ENCODE results near the gene CDH15. TPM values are rescaled to one million over a fixed set of nuclear protein-coding genes. Genes with fewer than 3 reads are reported as not detected.
"Not testable (repeated sequence)": the region's sequence is repeated elsewhere in the genome, so short reads cannot be mapped to it uniquely, and the experiment has no call there.

CDH15 gene
- total and polyA plus RNA-seq, 8 donors: 0.29 to 4.2 (median 0.43) TPM

- no peak for TF ChIP-seq CTCF (IDR thresholded peaks at IDR 0.05)
- no peaks in the 10 kb centered on the region for H3K36me3 ChIP-seq
- ATAC-seq (no peak), DNase-seq (no peak)
- no peak overlapping the region for H3K27ac ChIP-seq
- H3K4me3 ChIP-seq: no peak overlapping the region
- intact Hi-C loops (cut with DNase I): no loop called here
- H3K9me3 ChIP-seq: no peaks in the 10 kb centered on the region
- H3K4me1 ChIP-seq: no peaks in the 10 kb centered on the region
- H3K27me3 ChIP-seq: peaks cover 0 to 66% of the 10 kb centered on the region in 2 donors
Measured at GRCh38 chr16:89161763-89162713, 9.5 kb upstream of the CDH15 start.

DNA sequence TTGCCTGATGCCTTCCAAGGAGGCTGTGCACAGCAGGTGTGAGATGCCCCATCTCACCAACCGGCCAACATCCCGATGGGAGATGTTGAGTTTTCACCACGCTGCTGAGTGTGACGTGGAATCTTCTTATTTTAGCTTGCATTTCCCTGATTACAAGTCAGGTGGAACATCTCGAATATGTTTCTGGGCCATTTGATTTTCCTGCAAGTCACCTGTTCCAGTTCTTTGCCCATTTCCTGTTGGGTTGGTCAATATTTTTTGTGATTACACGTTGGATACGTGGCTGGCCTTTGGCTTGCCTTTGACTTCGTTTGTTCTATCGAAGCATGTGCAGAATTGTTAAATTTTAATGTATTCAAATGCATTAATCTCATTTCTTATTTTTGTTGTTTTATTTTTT, 8.3 kb upstream of the CDH15 start:
- Histone ChIP-seq H3K4me3 (no peak overlapping the region), H3K27ac (no peak overlapping the region), H3K36me3 (no peaks in the 10 kb centered on the region), H3K4me1 (peaks cover 0 to 6% of the 10 kb centered on the region in 2 donors), H3K27me3 (peaks cover 0 to 78% of the 10 kb centered on the region in 2 donors), H3K9me3 (no peaks in the 10 kb centered on the region)
- DNase-seq: no peak
- TF ChIP-seq CTCF (IDR thresholded peaks at IDR 0.05): no peak
- ATAC-seq: no peak
- intact Hi-C loops (cut with DNase I): no loop called here

GRCh38 chr16:89164436-89164835, 7.1 kb upstream of the CDH15 start:
- Histone ChIP-seq H3K4me3 (no peak overlapping the region), H3K36me3 (no peaks in the 10 kb centered on the region), H3K4me1 (peaks cover 0 to 6% of the 10 kb centered on the region in 2 donors), H3K27ac (no peak overlapping the region), H3K27me3 (peaks cover 0 to 83% of the 10 kb centered on the region in 2 donors), H3K9me3 (no peaks in the 10 kb centered on the region)
- no peak for TF ChIP-seq CTCF (IDR thresholded peaks at IDR 0.05)
- DNase-seq (no peak), ATAC-seq (no peak)
- intact Hi-C loops (cut with DNase I): no loop called here

GRCh38 chr16:89164847-89165680, 6.5 kb upstream of the CDH15 start:
- TF ChIP-seq CTCF (IDR thresholded peaks at IDR 0.05): no peak
- peaks cover 0 to 6% of the 10 kb centered on the region in 2 donors for H3K4me1 ChIP-seq
- ATAC-seq (no peak), DNase-seq (no peak)
- H3K4me3 ChIP-seq: no peak overlapping the region
- no peak overlapping the region for H3K27ac ChIP-seq
- peaks cover 0 to 83% of the 10 kb centered on the region in 2 donors for H3K27me3 ChIP-seq
- H3K9me3 ChIP-seq: no peaks in the 10 kb centered on the region
- no peaks in the 10 kb centered on the region for H3K36me3 ChIP-seq
- intact Hi-C loops (cut with DNase I): loop anchor here in 1 of 2 donors (5.0 kb wide), 1 partner anchor 423 kb away; no protein-coding TSS in a partner anchor

DNA sequence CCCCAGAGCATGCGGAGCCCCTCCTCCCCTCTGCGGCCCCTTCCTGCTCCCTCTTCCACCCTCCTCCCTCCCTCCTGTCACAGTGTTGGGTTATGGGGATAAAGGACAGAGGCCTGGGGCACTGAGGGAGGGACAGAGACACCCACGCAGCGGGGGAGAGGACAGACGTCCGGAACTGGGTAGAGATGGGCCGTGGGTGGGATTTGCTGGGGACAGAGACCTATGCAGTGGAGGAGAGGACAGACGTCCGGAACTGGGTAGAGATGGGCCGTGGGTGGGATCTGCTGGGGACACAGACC, 5.9 kb upstream of the CDH15 start:
- not testable (repeated sequence) for H3K27ac ChIP-seq, H3K36me3 ChIP-seq, DNase-seq, ATAC-seq, H3K4me3 ChIP-seq, H3K9me3 ChIP-seq
- intact Hi-C loops (cut with DNase I): loop anchor here in 1 of 2 donors (5.0 kb wide), 1 partner anchor 423 kb away; no protein-coding TSS in a partner anchor
- peaks cover 2 to 11% of the 10 kb centered on the region in 2 donors for H3K4me1 ChIP-seq
- peaks cover 0 to 85% of the 10 kb centered on the region in 2 donors for H3K27me3 ChIP-seq

All from left lung (tissue), 10 donors.